Measurements from ENCODE around the gene ZSWIM3. TPM values are rescaled to one million over a fixed set of nuclear protein-coding genes. Genes with fewer than 3 reads are reported as not detected.

ZSWIM3 gene
- total and polyA plus RNA-seq, 2 of the 13 experiments (the other 11 are each of a cell fraction or from before 2014, with no cell fraction given), result 5.2 to 5.8 TPM

GRCh38 chr20:45890077-45890984, 32.9 kb downstream of the ZSWIM3 start (continued):
- TF ChIP-seq ZNF512 (CRISPR knock-in tag; IDR thresholded peaks at IDR 0.05) (no peak; the same call in 1 of the 2 replicates), ZNF556 (CRISPR knock-in tag; IDR thresholded peaks at IDR 0.05; ENCODE audit: borderline replicate concordance) (no peak), PHF20 (CRISPR knock-in tag; IDR thresholded peaks at IDR 0.05) (no peak), ZNF296 (CRISPR knock-in tag; conservative IDR thresholded peaks at IDR 0.05) (no peak), ZNF484 (CRISPR knock-in tag; IDR thresholded peaks at IDR 0.05; ENCODE audit: borderline replicate concordance, low read depth) (peak; percentile 71; the same call in 1 of the 2 replicates), ZNF607 (CRISPR knock-in tag; IDR thresholded peaks at IDR 0.05; ENCODE audit: borderline replicate concordance) (peak; percentile 93), ZNF576 (CRISPR knock-in tag; IDR thresholded peaks at IDR 0.05) (peak; percentile 56; the same call in 1 of the 2 replicates), PPARG (CRISPR knock-in tag; conservative IDR thresholded peaks at IDR 0.05) (no peak), ZFP37 (CRISPR knock-in tag; IDR thresholded peaks at IDR 0.05; ENCODE audit: borderline replicate concordance) (no peak), KAT8 (CRISPR knock-in tag; IDR thresholded peaks at IDR 0.05) (peak; percentile 77), CERS6 (CRISPR knock-in tag; IDR thresholded peaks at IDR 0.05) (no peak), ZNF784 (CRISPR knock-in tag; IDR thresholded peaks at IDR 0.05; ENCODE audit: borderline replicate concordance) (peak; percentile 75; the same call in 1 of the 2 replicates), MIER2 (CRISPR knock-in tag; IDR thresholded peaks at IDR 0.05) (no peak), DNMT3B (CRISPR knock-in tag; conservative IDR thresholded peaks at IDR 0.05) (peak; percentile 46), TMF1 (CRISPR knock-in tag; IDR thresholded peaks at IDR 0.05; ENCODE audit: low read depth) (no peak), HNF4A (CRISPR knock-in tag; IDR thresholded peaks at IDR 0.05) (peak; percentile 48), PLSCR1 (CRISPR knock-in tag; IDR thresholded peaks at IDR 0.05; ENCODE audit: borderline replicate concordance) (0 out of 2 replicates have a peak, but pooled peaks have one; percentile 77), ZNF772 (CRISPR knock-in tag; IDR thresholded peaks at IDR 0.05) (no peak), JUND (CRISPR knock-in tag; IDR thresholded peaks at IDR 0.05) (peak; percentile 46; the same call in 1 of the 2 replicates), ZFP41 (CRISPR knock-in tag; IDR thresholded peaks at IDR 0.05; ENCODE audit: borderline replicate concordance) (no peak)

Measured in HepG2 (cell line).